ENCODE measurements around the gene PYGL.
"Not testable (repeated sequence)": the region's sequence is repeated elsewhere in the genome, so short reads cannot be mapped to it uniquely, and the experiment has no call there.

Gene PYGL

DNA sequence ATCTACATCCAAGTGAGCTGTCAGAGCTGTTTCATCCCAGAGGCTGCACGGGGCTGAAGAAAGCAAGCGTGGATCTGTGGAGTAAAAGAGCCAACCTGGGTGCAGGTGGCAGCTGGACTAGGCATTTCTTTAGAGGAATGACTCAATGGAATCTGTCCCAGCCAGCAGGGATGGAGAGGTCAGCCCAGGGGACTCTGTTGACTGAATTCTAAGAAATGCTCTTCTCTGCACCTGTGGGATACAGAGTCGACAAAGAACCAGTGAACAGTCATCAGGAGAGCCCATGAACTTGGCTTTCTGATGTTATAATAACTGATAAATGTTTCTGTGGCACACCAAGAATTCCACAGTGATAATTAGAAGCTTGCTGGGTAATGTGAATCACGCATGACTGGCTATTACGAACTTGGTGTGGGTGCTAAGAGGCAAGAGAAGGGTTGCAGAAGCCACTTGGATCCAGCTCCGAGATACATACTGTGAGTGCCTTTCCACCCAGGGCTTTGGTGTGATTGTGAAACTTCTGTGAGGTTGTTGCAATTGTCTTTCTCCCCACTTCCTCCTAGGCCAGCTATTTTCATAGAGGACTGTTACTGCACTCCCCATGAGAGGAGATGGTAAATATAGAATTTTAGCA, 16.2 kb downstream of the PYGL start:
- H3K4me3 ChIP-seq (ENCODE audit: low read depth in 1 of 2, low read length in 2 of 2) = no peak overlapping the region
- H3K27me3 ChIP-seq (ENCODE audit: control insufficient read depth in 1 of 2, insufficient read depth in 2 of 2, low read length in 2 of 2) = no peaks in the 10 kb centered on the region
- H3K9me3 ChIP-seq (ENCODE audit: control insufficient read depth in 1 of 2, low read length in 2 of 2) = no peaks in the 10 kb centered on the region
- H3K27ac ChIP-seq (ENCODE audit: low read depth, low read length) = no peak overlapping the region
- no peak overlapping the region for H3K9ac ChIP-seq (ENCODE audit: low read depth in 1 of 2, low read length in 2 of 2)
- no peaks in the 10 kb centered on the region for H3K36me3 ChIP-seq (ENCODE audit: control insufficient read depth in 1 of 2, insufficient read depth in 2 of 2, low read length in 2 of 2)
- peaks cover 0 to 8% of the 10 kb centered on the region in 2 donors for H3K4me1 ChIP-seq (ENCODE audit: control insufficient read depth in 1 of 2, insufficient read depth in 2 of 2, low read length in 2 of 2)

DNA sequence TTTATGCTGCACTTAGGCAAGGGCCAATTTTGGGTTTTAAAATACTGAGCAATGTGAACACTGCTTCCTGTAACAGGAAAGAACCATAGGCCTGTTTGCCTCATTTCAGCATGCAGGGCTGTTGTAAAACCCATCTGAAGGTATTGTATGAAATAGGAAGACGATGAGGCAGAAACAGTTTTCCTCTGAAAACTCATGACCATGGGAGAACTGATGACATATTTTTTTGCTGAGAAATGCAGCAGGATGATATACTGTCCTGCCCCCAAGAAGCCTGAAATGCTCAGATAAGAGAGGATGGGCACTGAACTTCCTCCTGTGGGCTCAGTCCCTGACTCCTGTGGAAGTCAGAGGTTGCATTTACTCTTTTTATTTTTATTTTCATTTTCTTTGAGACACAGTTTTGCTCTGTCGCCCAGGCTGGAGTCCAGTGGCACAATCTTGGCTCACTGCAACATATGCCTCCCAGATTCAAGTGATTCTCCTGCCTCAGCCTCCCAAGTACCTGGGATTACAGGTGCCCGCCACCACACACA, 17.4 kb downstream of the PYGL start:
- no peak overlapping the region for H3K27ac ChIP-seq (ENCODE audit: low read depth, low read length)
- no peaks in the 10 kb centered on the region for H3K9me3 ChIP-seq (ENCODE audit: control insufficient read depth in 1 of 2, low read length in 2 of 2)
- H3K36me3 ChIP-seq (ENCODE audit: control insufficient read depth in 1 of 2, insufficient read depth in 2 of 2, low read length in 2 of 2) = no peaks in the 10 kb centered on the region
- H3K4me3 ChIP-seq (ENCODE audit: low read depth in 1 of 2, low read length in 2 of 2) = no peak overlapping the region
- no peak overlapping the region for H3K9ac ChIP-seq (ENCODE audit: low read depth in 1 of 2, low read length in 2 of 2)
- H3K27me3 ChIP-seq (ENCODE audit: control insufficient read depth in 1 of 2, insufficient read depth in 2 of 2, low read length in 2 of 2) = no peaks in the 10 kb centered on the region
- H3K4me1 ChIP-seq (ENCODE audit: control insufficient read depth in 1 of 2, insufficient read depth in 2 of 2, low read length in 2 of 2) = no peaks in the 10 kb centered on the region

GRCh38 chr14:50924843-50925242, 19.4 kb downstream of the PYGL start:
- Histone ChIP-seq H3K4me1 (ENCODE audit: control insufficient read depth in 1 of 2, insufficient read depth in 2 of 2, low read length in 2 of 2) (no peaks in the 10 kb centered on the region), H3K27ac (ENCODE audit: low read depth, low read length) (no peak overlapping the region), H3K9ac (ENCODE audit: low read depth in 1 of 2, low read length in 2 of 2) (no peak overlapping the region), H3K9me3 (ENCODE audit: control insufficient read depth in 1 of 2, low read length in 2 of 2) (no peaks in the 10 kb centered on the region), H3K27me3 (ENCODE audit: control insufficient read depth in 1 of 2, insufficient read depth in 2 of 2, low read length in 2 of 2) (no peaks in the 10 kb centered on the region), H3K36me3 (ENCODE audit: control insufficient read depth in 1 of 2, insufficient read depth in 2 of 2, low read length in 2 of 2) (no peaks in the 10 kb centered on the region), H3K4me3 (ENCODE audit: low read depth in 1 of 2, low read length in 2 of 2) (no peak overlapping the region)

DNA sequence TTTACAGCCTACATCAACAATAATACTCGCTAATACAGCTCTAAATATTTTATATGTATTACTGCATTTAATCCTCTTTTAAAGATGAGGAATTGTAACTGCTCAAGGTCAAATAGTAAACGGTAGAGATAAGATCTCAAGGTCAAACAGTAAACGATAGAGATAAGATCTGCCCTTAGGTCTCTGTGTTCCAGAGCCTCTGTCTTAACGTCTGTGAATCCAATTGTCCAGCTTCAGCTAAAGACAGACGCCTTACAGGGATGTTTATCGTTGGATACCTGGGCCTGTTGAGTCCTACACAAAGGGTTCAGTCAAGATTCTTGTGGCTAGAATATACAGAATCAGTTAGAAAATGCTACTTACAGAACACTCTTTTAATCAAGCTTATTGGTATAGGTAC, 20.0 kb downstream of the PYGL start:
- H3K9me3 ChIP-seq (ENCODE audit: control insufficient read depth in 1 of 2, low read length in 2 of 2) = no peaks in the 10 kb centered on the region
- H3K27me3 ChIP-seq (ENCODE audit: control insufficient read depth in 1 of 2, insufficient read depth in 2 of 2, low read length in 2 of 2) = no peaks in the 10 kb centered on the region
- H3K4me1 ChIP-seq (ENCODE audit: control insufficient read depth in 1 of 2, insufficient read depth in 2 of 2, low read length in 2 of 2) = no peaks in the 10 kb centered on the region
- no peaks in the 10 kb centered on the region for H3K36me3 ChIP-seq (ENCODE audit: control insufficient read depth in 1 of 2, insufficient read depth in 2 of 2, low read length in 2 of 2)
- H3K27ac ChIP-seq (ENCODE audit: low read depth, low read length) = no peak overlapping the region
- no peak overlapping the region for H3K4me3 ChIP-seq (ENCODE audit: low read depth in 1 of 2, low read length in 2 of 2)
- no peak overlapping the region for H3K9ac ChIP-seq (ENCODE audit: low read depth in 1 of 2, low read length in 2 of 2)

DNA sequence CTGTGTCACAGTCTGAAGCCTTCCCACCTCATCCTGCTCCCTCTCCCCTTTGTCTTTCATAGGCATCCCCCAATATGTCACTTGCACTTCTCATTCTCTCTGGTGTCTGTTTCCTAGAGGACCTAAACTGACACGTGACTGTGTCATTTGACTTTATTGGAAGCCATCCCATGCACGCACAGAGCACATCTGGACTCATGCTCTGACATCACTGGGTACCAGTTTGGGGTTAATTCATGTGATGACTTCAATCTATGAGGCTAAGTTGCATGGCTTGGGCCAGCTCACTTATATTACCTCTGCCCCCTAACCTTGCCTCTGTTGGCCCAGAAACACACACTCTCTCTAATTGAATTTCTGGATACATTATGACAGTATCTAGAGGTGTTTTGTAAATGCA, 21.5 kb downstream of the PYGL start:
- Histone ChIP-seq H3K9ac (ENCODE audit: low read depth in 1 of 2, low read length in 2 of 2) (no peak overlapping the region), H3K9me3 (ENCODE audit: control insufficient read depth in 1 of 2, low read length in 2 of 2) (no peaks in the 10 kb centered on the region)

GRCh38 chr14:50920482-50921230, 23.6 kb downstream of the PYGL start:
- Histone ChIP-seq H3K36me3 (ENCODE audit: control insufficient read depth in 1 of 2, insufficient read depth in 2 of 2, low read length in 2 of 2) (peaks cover 0 to 6% of the 10 kb centered on the region in 2 donors), H3K9ac (ENCODE audit: low read depth in 1 of 2, low read length in 2 of 2) (no peak overlapping the region), H3K27ac (ENCODE audit: low read depth, low read length) (no peak overlapping the region), H3K27me3 (ENCODE audit: control insufficient read depth in 1 of 2, insufficient read depth in 2 of 2, low read length in 2 of 2) (no peaks in the 10 kb centered on the region), H3K9me3 (ENCODE audit: control insufficient read depth in 1 of 2, low read length in 2 of 2) (no peaks in the 10 kb centered on the region), H3K4me3 (ENCODE audit: low read depth in 1 of 2, low read length in 2 of 2) (no peak overlapping the region), H3K4me1 (ENCODE audit: control insufficient read depth in 1 of 2, insufficient read depth in 2 of 2, low read length in 2 of 2) (no peaks in the 10 kb centered on the region)

More for the DNA sequence above, 21.5 kb downstream of the PYGL start:
- no peak overlapping the region for H3K4me3 ChIP-seq (ENCODE audit: low read depth in 1 of 2, low read length in 2 of 2)
- no peaks in the 10 kb centered on the region for H3K27me3 ChIP-seq (ENCODE audit: control insufficient read depth in 1 of 2, insufficient read depth in 2 of 2, low read length in 2 of 2)
- no peaks in the 10 kb centered on the region for H3K36me3 ChIP-seq (ENCODE audit: control insufficient read depth in 1 of 2, insufficient read depth in 2 of 2, low read length in 2 of 2)
- no peaks in the 10 kb centered on the region for H3K4me1 ChIP-seq (ENCODE audit: control insufficient read depth in 1 of 2, insufficient read depth in 2 of 2, low read length in 2 of 2)
- H3K27ac ChIP-seq (ENCODE audit: low read depth, low read length) = no peak overlapping the region

GRCh38 chr14:50919524-50919923, 24.8 kb downstream of the PYGL start:
- H3K36me3 ChIP-seq (ENCODE audit: control insufficient read depth in 1 of 2, insufficient read depth in 2 of 2, low read length in 2 of 2); H3K27ac ChIP-seq (ENCODE audit: low read depth, low read length); H3K9me3 ChIP-seq (ENCODE audit: control insufficient read depth in 1 of 2, low read length in 2 of 2); H3K27me3 ChIP-seq (ENCODE audit: control insufficient read depth in 1 of 2, insufficient read depth in 2 of 2, low read length in 2 of 2); H3K4me1 ChIP-seq (ENCODE audit: control insufficient read depth in 1 of 2, insufficient read depth in 2 of 2, low read length in 2 of 2); H3K9ac ChIP-seq (ENCODE audit: low read depth in 1 of 2, low read length in 2 of 2); H3K4me3 ChIP-seq (ENCODE audit: low read depth in 1 of 2, low read length in 2 of 2): not testable (repeated sequence)

DNA sequence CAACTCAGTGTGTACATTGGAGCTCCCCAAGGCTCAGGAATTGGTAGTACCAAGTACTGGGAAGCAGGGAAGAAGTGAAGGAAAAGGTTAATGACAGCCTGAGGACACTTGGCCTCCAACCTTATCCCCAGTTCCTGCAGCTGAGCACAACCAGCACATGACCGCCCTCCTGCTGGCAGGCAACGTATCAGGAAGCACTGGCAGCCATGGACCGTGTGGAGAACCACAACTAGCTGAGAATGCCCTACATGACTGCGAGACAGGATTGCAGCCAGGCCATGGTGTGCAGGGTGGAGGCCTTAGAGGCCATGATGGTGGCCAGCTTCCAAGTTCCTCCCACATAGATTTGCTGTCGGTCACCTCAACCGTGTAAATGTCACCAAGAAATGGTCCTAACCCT, 26.8 kb downstream of the PYGL start:
- H3K4me3 ChIP-seq (ENCODE audit: low read depth in 1 of 2, low read length in 2 of 2) = no peak overlapping the region
- no peaks in the 10 kb centered on the region for H3K4me1 ChIP-seq (ENCODE audit: control insufficient read depth in 1 of 2, insufficient read depth in 2 of 2, low read length in 2 of 2)
- no peak overlapping the region for H3K27ac ChIP-seq (ENCODE audit: low read depth, low read length)
- no peaks in the 10 kb centered on the region for H3K9me3 ChIP-seq (ENCODE audit: control insufficient read depth in 1 of 2, low read length in 2 of 2)
- H3K27me3 ChIP-seq (ENCODE audit: control insufficient read depth in 1 of 2, insufficient read depth in 2 of 2, low read length in 2 of 2) = no peaks in the 10 kb centered on the region
- peaks cover 0 to 6% of the 10 kb centered on the region in 2 donors for H3K36me3 ChIP-seq (ENCODE audit: control insufficient read depth in 1 of 2, insufficient read depth in 2 of 2, low read length in 2 of 2)
- no peak overlapping the region for H3K9ac ChIP-seq (ENCODE audit: low read depth in 1 of 2, low read length in 2 of 2)

- no peak overlapping the region for H3K4me3 ChIP-seq (ENCODE audit: low read depth in 1 of 2, low read length in 2 of 2)
- no peaks in the 10 kb centered on the region for H3K4me1 ChIP-seq (ENCODE audit: control insufficient read depth in 1 of 2, insufficient read depth in 2 of 2, low read length in 2 of 2)
- no peaks in the 10 kb centered on the region for H3K9me3 ChIP-seq (ENCODE audit: control insufficient read depth in 1 of 2, low read length in 2 of 2)
- H3K27ac ChIP-seq (ENCODE audit: low read depth, low read length) = no peak overlapping the region
- peaks cover 1 to 3% of the 10 kb centered on the region in 2 donors for H3K36me3 ChIP-seq (ENCODE audit: control insufficient read depth in 1 of 2, insufficient read depth in 2 of 2, low read length in 2 of 2)
- H3K27me3 ChIP-seq (ENCODE audit: control insufficient read depth in 1 of 2, insufficient read depth in 2 of 2, low read length in 2 of 2) = no peaks in the 10 kb centered on the region
- H3K9ac ChIP-seq (ENCODE audit: low read depth in 1 of 2, low read length in 2 of 2) = no peak overlapping the region
Measured at GRCh38 chr14:50910495-50911420, 33.5 kb downstream of the PYGL start.

Measured in duodenal mucosa (tissue), 2 donors.